Tibial nerve (tissue), 4 donors: ENCODE results near the gene ILF3.

Experiments used
- CTCF ChIP-seq, 5 experiments: fragments of 200-600 bp in 3 of 5; fragments of 450-650 bp in 2 of 5; sonication (generic) in 3 of 5; IDR thresholded peaks; one replicate each; pipeline ENCODE4 v1.5.1; 2016 to 2019; ENCODE audit warnings: antibody characterized with exemption in 5 of 5, mild to moderate bottlenecking in 3 of 5, moderate library complexity in 2 of 5
- EP300 ChIP-seq, 2 donors: sonication (generic); formaldehyde crosslinking; IDR thresholded peaks; one replicate each; pipeline ENCODE4 v1.6.1; 2017; ENCODE audit warnings: antibody characterized with exemption in 2 of 2, mild to moderate bottlenecking in 1 of 2
- POLR2A ChIP-seq, 2 donors: fragments of 450-650 bp; IDR thresholded peaks; one replicate each; pipeline ENCODE4 v1.6.1; 2017; ENCODE audit warnings: antibody characterized with exemption in 2 of 2, mild to moderate bottlenecking in 2 of 2, moderate library complexity in 2 of 2

GRCh38 chr19:10683582-10683981 is 29.4 kb downstream of the ILF3 start:
- TF ChIP-seq POLR2A (IDR thresholded peaks at IDR 0.05): no peak
- no peak for TF ChIP-seq CTCF (IDR thresholded peaks at IDR 0.05)
- TF ChIP-seq EP300 (IDR thresholded peaks at IDR 0.05): no peak
